Keratinocyte (primary cell): ENCODE measurements around the gene NCAPH2.

ENCODE experiments used
- EZH2 ChIP-seq: IDR thresholded peaks from one replicate; pipeline ENCODE4 v1.6.1; 2012; ENCODE audit warnings: inconsistent platforms, mild to moderate bottlenecking, low read length, moderate library complexity
- TF ChIP-seq, protein P1 (sequence below), 3 experiments: IDR thresholded peaks in 1 of 3; conservative IDR thresholded peaks in 1 of 3; optimal IDR thresholded peaks in 1 of 3; 2 replicates in 2 of 3; 3 replicates in 1 of 3; pipeline versions ENCODE3 to v1.5.1; 2011; ENCODE audit warnings: low read length in 3 of 3, mild to moderate bottlenecking in 3 of 3, moderate library complexity in 2 of 3, control low read depth in 1 of 3, inconsistent platforms in 1 of 3; ENCODE audit not compliant: insufficient read depth in 2 of 3; ENCODE audit errors: extremely low read depth in 1 of 3

GRCh38 chr22:50500452-50500851 lies 7.6 kb upstream of the NCAPH2 start:
- TF ChIP-seq, protein P1, sequence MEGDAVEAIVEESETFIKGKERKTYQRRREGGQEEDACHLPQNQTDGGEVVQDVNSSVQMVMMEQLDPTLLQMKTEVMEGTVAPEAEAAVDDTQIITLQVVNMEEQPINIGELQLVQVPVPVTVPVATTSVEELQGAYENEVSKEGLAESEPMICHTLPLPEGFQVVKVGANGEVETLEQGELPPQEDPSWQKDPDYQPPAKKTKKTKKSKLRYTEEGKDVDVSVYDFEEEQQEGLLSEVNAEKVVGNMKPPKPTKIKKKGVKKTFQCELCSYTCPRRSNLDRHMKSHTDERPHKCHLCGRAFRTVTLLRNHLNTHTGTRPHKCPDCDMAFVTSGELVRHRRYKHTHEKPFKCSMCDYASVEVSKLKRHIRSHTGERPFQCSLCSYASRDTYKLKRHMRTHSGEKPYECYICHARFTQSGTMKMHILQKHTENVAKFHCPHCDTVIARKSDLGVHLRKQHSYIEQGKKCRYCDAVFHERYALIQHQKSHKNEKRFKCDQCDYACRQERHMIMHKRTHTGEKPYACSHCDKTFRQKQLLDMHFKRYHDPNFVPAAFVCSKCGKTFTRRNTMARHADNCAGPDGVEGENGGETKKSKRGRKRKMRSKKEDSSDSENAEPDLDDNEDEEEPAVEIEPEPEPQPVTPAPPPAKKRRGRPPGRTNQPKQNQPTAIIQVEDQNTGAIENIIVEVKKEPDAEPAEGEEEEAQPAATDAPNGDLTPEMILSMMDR (optimal IDR thresholded peaks at IDR 0.05 in 1 of 3, IDR thresholded peaks at IDR 0.05 in 1 of 3, conservative IDR thresholded peaks at IDR 0.05 in 1 of 3; ENCODE audit: extremely low read depth in 1 of 3, insufficient read depth in 2 of 3, low read length in 3 of 3), result no peak
- no peak for TF ChIP-seq EZH2
